Raji (cell line): ENCODE data around the gene ZBTB20.

Experiments
- POLR2A ChIP-seq: IDR thresholded peaks from 2 replicates; pipeline ENCODE4 v1.6.1; 2011; ENCODE audit warnings: low read depth, low read length, control low read depth; ENCODE audit not compliant: insufficient read depth

The ZBTB20 gene

GRCh38 chr3:115021061-115021460 lies 126.0 kb downstream of the ZBTB20 start:
- no peak for TF ChIP-seq POLR2A

GRCh38 chr3:115019900-115020299 lies 127.2 kb downstream of the ZBTB20 start:
- TF ChIP-seq POLR2A, result no peak

GRCh38 chr3:115018694-115019093 lies 128.4 kb downstream of the ZBTB20 start:
- no peak for TF ChIP-seq POLR2A

DNA sequence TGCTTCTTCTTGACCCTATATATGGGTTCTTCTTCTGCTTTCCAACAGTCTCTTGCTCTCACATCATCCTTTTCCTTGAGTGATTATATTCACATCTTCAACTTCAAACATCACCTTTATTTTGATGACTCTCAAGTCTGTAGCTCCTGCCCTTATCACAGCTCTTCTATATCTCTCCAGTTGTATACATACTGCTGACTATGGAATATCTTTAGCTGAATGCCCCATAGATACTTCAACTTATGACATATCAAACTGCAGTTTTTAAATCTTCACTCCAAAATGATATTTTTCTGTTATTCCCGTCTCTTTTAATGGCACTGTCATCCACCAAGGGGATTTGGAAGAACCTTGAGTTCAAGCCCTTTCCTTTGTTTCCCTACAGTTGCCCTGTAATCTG lies 139.1 kb downstream of the ZBTB20 start:
- no peak for TF ChIP-seq POLR2A

- no peak for TF ChIP-seq POLR2A
Measured at GRCh38 chr3:115004201-115005140, 142.6 kb downstream of the ZBTB20 start.

DNA sequence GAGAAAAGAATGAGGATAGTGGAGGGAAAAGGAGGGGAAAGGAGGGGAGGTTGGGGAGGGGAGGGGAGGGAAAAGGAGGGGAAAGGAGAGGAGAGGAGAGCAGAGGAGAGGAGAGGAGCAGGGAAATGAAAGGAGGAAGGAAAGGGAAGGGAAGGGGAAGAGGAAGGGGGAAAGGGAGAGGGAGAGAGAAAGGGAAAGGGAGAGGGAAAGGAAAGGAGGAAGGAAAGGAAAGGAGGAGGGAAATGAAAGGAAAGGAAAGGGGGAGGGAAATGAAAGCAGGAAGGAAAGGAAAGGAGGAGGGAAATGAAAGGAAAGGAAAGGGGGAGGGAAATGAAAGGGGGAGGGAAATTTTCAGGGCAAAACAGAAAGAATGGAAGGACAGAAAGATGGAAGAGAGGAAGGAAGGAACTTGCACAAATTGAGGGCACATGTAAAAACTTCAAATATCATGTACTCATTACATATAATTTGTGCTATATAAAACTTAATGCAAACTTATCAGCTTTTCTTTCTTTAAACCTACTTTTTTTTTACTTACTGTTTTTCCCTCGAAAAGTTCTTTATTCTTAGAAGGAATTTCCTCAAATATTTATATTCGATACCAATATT lies 148.0 kb downstream of the ZBTB20 start:
- TF ChIP-seq POLR2A, result no peak

DNA sequence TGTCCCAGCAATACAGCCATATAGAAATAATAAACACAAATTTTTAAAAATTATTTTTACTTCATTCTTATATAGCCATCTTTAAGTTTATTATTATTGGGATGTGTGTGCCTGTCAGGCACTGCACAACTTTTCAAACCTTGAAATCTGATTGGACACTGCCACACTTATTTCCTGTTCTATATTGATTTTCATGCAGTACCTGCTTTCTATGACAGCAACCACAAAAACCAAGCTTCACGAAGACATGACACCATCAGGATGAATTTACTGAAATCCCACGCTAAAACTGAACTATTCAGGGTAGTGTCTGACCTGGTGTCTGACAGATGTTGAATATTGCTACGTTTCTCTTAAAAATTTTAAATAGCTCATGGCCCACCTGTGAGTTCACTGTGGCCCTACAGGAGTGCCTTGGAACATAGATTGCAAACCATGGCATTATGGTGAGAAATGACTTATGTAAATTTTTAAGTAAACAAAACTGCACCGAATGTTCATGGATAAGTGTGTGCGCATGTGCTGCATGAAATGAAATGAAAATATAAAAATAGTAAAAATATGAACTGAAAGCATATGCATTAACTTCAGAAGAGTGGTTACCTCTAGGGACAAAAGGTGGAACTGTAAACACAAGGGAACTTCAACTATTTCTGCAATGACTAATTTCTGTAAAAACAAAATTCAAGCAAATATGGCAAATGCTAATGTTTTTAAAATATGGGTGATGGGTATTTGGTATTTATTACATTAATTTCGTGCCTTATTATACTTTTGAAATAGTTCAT lies 152.3 kb downstream of the ZBTB20 start:
- TF ChIP-seq POLR2A, result no peak

- TF ChIP-seq POLR2A, result no peak
Measured at GRCh38 chr3:114985776-114986175, 161.3 kb downstream of the ZBTB20 start.

GRCh38 chr3:114983248-114983647 lies 163.8 kb downstream of the ZBTB20 start:
- no peak for TF ChIP-seq POLR2A

DNA sequence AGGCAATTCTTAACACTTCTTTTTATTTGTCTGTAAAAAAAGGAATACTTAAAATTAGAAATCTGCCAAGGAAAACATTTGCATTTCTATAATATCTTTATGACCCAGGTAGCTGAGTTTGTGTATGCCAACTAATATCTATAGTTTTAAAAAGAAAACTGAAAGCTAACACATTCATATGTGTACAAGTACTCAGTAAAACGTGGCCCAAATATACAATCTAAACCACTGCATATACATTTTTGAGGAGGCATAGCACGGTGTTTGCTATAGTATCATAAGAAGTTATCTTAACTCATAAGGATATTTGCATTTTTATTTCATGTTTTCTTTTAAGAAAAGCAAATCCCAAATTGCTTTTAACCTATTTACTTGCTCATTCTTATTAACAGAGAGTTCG lies 172.7 kb downstream of the ZBTB20 start:
- TF ChIP-seq POLR2A, result no peak

- no peak for TF ChIP-seq POLR2A
Measured at GRCh38 chr3:114973536-114973935, 173.6 kb downstream of the ZBTB20 start.

GRCh38 chr3:114967168-114967567 lies 179.9 kb downstream of the ZBTB20 start:
- TF ChIP-seq POLR2A, result no peak

GRCh38 chr3:114962189-114962588 lies 184.9 kb downstream of the ZBTB20 start:
- no peak for TF ChIP-seq POLR2A

DNA sequence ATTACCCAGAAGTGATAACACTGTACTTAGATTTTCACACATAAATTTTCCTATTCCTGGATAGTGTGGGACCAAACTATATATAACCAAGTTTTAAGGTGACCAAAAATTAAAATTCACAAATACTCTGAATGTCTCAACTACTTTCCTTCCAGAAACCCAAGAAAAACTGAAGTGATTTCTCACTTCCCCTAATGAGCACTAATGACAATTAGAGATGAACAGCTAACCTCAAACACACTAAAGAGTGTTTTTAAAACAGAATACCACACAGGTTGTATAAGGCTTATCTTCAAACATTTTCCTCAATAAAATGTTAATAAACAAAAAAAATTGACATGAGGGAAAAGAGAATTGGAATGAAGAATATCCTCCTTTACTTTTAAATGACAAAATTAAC lies 188.2 kb downstream of the ZBTB20 start:
- TF ChIP-seq POLR2A, result no peak

DNA sequence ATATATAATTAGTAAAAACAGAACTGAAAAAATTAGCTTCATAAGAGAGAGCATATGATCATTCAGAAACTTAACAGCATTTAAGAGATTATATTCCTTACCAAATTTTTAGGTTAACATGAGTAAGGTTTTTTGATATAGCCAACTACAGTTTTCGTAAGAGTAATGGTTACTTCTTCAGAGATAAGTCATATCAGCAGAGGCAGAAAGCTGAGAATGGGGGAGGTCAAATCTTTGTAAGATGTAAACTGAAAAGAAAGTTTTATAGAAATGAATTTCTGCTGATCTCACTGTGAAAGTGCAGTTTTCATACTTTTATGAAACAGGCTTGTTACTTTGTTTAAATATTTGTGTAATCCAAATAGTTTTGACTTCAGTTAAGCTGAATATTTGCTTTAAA lies 193.3 kb downstream of the ZBTB20 start:
- no peak for TF ChIP-seq POLR2A
